PC-3 (cell line): ENCODE measurements around the gene E2F2. TPM values are rescaled to one million over a fixed set of nuclear protein-coding genes. Genes with fewer than 3 reads are reported as not detected.
A peak's percentile ranks its signal among the peaks of the same experiment; 100 is the strongest.

ENCODE experiments used
- ATAC-seq: fragments of 200-7000 bp; cut with Tn5 transposase; 2 replicates; pipeline ENCODE4 v1.9.1; 2020; ENCODE audit warnings: mild to moderate bottlenecking, moderate library complexity
- BruUV-seq: library from RNA; stranded (reverse); fragments of 400-500 nt; replicated peaks from 2 replicates; lab custom pipeline; 2021; lab: Mats Ljungman, UMichigan
- CTCF ChIA-PET: fragments of 300-600 bp; sonication (Branson Sonifier 250); formaldehyde crosslinking; loops from one replicate; lab custom pipeline; 2022; ENCODE audit warnings: antibody characterized with exemption; lab: Charles Lee
- POLR2A ChIA-PET: fragments of 300-600 bp; sonication (Branson Sonifier 250); formaldehyde crosslinking; loops from one replicate; lab custom pipeline; 2022; ENCODE audit warnings: antibody characterized with exemption; ENCODE audit not compliant: unreplicated experiment; lab: Charles Lee
- DNase-seq: peaks from one replicate; pipeline ENCODE4 v3.0.0-alpha.2; 2015
- H2AFZ ChIP-seq: fragments of 300-600 bp; sonication (generic); 2 replicates; pipeline ENCODE4 v1.6.0; 2016; ENCODE audit warnings: antibody characterized with exemption, low read length
- H3F3A ChIP-seq: fragments of 300-600 bp; sonication (generic); one replicate; pipeline ENCODE4 v1.6.0; 2017; ENCODE audit warnings: antibody characterized with exemption, low read length, control low read depth, mild to moderate bottlenecking; ENCODE audit not compliant: unreplicated experiment
- H3K27ac ChIP-seq: fragments of 300-600 bp; sonication (generic); 2 replicates; pipeline ENCODE4 v1.5.1; 2016; ENCODE audit warnings: mild to moderate bottlenecking, low read length
- H3K27me3 ChIP-seq: fragments of 300-600 bp; sonication (generic); 2 replicates; pipeline ENCODE4 v1.6.1; 2016; ENCODE audit warnings: low read length, mixed read lengths
- H3K36me3 ChIP-seq: fragments of 300-600 bp; sonication (generic); 2 replicates; pipeline ENCODE4 v1.6.1; 2016; ENCODE audit warnings: low read depth, mixed run types, low read length, mixed read lengths
- H3K4me1 ChIP-seq: fragments of 300-600 bp; sonication (generic); 2 replicates; pipeline ENCODE4 v1.5.1; 2016; ENCODE audit warnings: low read length; ENCODE audit not compliant: insufficient read depth
- H3K4me2 ChIP-seq: fragments of 300-600 bp; sonication (generic); 2 replicates; pipeline ENCODE4 v1.6.0; 2016; ENCODE audit warnings: low read length
- H3K4me3 ChIP-seq: fragments of 300-600 bp; sonication (generic); 2 replicates; pipeline ENCODE4 v1.5.1; 2016; ENCODE audit warnings: mild to moderate bottlenecking, low read length, mixed read lengths
- H3K79me2 ChIP-seq: fragments of 300-600 bp; sonication (generic); 2 replicates; pipeline ENCODE4 v1.6.1; 2017; ENCODE audit warnings: low read length, mixed read lengths
- H3K9ac ChIP-seq: fragments of 300-600 bp; sonication (generic); 2 replicates; pipeline ENCODE4 v1.6.0; 2016; ENCODE audit warnings: mild to moderate bottlenecking, low read length
- H3K9me2 ChIP-seq: fragments of 300-600 bp; sonication (generic); replicated peaks from 2 replicates; pipeline ENCODE4 v1.6.1; 2016; ENCODE audit warnings: mixed run types, low read length, mixed read lengths
- H3K9me3 ChIP-seq: fragments of 300-600 bp; sonication (generic); 2 replicates; pipeline ENCODE4 v1.6.1; 2016; ENCODE audit warnings: low read length, mixed read lengths
- H4K20me1 ChIP-seq: fragments of 300-600 bp; sonication (generic); 2 replicates; pipeline ENCODE4 v1.6.1; 2016; ENCODE audit warnings: low read length, mixed read lengths
- CTCF ChIP-seq: fragments of 300-600 bp; sonication (generic); conservative IDR thresholded peaks from 2 replicates; pipeline ENCODE4 v1.5.1; 2017; ENCODE audit warnings: antibody characterized with exemption, low read depth, mild to moderate bottlenecking, low read length
- EZH2 ChIP-seq: fragments of 300-600 bp; sonication (generic); IDR thresholded peaks from one replicate; pipeline ENCODE4 v1.6.1; 2017; ENCODE audit warnings: antibody characterized with exemption, mild to moderate bottlenecking, low read length; ENCODE audit not compliant: unreplicated experiment
- EZH2phosphoT487 ChIP-seq: fragments of 300-600 bp; sonication (generic); IDR thresholded peaks from 2 replicates; pipeline ENCODE4 v1.6.1; 2018; ENCODE audit warnings: mild to moderate bottlenecking, antibody characterized with exemption, low read length, borderline replicate concordance
- intact Hi-C: fragments of 100-400 bp; cut with micrococcal nuclease; formaldehyde crosslinking; loops from 2 replicates; pipeline ENCODE4 v1.9.0; 2023
- total RNA-seq: library from RNA; depleted of rRNA; stranded (reverse); fragments of >200 nt; gene quantifications from 2 replicates; pipeline ENCODE4 v1.2.3, GENCODE V29; 2014

The E2F2 gene
- total RNA-seq, 1 experiment from 2014 or later: 7.0 TPM

DNA sequence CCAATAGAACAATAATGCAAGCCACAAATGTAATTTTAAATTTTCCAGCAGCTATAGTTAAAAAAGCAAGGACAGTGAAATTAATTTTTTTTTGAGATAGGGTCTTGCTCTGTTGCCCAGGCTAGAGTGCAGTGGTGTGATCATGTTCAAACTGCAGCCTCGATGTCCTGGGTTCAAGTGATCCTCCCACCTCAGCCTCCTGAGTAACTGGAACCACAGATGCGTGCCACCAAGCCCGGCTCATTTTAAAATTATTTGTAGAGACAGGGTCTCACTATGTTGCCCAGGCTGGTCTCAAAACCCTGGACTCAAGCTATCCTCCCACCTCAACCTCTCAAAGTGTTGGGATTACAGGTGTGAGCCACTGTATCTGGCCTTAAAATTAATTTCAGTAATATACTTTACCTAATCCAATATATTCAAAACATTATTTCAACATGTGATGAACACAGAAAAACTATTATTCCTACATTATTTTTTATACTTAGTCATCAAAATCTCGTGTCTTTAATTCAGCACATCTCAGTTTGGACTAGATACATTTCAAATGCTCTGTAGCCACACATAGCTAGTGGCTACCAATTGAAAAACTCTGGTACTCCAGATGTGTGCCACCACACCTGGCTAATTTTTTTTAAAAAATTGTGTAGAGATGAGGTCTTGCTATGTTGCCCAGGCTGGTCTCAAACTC, 39.1 kb upstream of the E2F2 start:
- Histone ChIP-seq H4K20me1 (no peaks in the 10 kb centered on the region), H3K9me3 (no peaks in the 10 kb centered on the region), H3K27me3 (no peaks in the 10 kb centered on the region), H3K79me2 (no peaks in the 10 kb centered on the region), H3K9me2 (no peaks in the 10 kb centered on the region), H3K4me3 (no peak overlapping the region), H3F3A (no peaks in the 10 kb centered on the region), H3K36me3 (no peaks in the 10 kb centered on the region), H2AFZ (no peak overlapping the region), H3K27ac (no peak overlapping the region), H3K9ac (no peak overlapping the region), H3K4me2 (no peak overlapping the region), H3K4me1 (no peaks in the 10 kb centered on the region)
- ATAC-seq (no peak), DNase-seq (no peak)
- BruUV-seq: no TSS peak
- ChIA-PET POLR2A (no interaction called here), CTCF (interaction anchor here (0.5 kb wide), 1 partner anchor 8 kb away, joined by 5 read pairs; no protein-coding TSS in a partner anchor)
- TF ChIP-seq EZH2: no peak
- TF ChIP-seq CTCF: no peak
- TF ChIP-seq EZH2phosphoT487: no peak
- intact Hi-C loops: no loop called here

GRCh38 chr1:23568608-23569383, 37.8 kb upstream of the E2F2 start:
- ChIA-PET CTCF (no interaction called here), POLR2A (no interaction called here)
- no peak for DNase-seq
- ATAC-seq: no peak
- H4K20me1 ChIP-seq: no peaks in the 10 kb centered on the region
- 0 out of 2 replicates have a peak overlapping the region, but pooled peaks have one; percentile 38 for H2AFZ ChIP-seq
- H3K9ac ChIP-seq: no peak overlapping the region
- H3K4me2 ChIP-seq: no peak overlapping the region
- no peaks in the 10 kb centered on the region for H3K27me3 ChIP-seq
- no peaks in the 10 kb centered on the region for H3K4me1 ChIP-seq
- intact Hi-C loops: no loop called here
- no peak overlapping the region for H3K4me3 ChIP-seq
- no TSS peak for BruUV-seq
- H3K9me3 ChIP-seq: no peaks in the 10 kb centered on the region
- H3K9me2 ChIP-seq: no peaks in the 10 kb centered on the region
- no peaks in the 10 kb centered on the region for H3K36me3 ChIP-seq
- H3K27ac ChIP-seq: no peak overlapping the region
- H3F3A ChIP-seq: no peaks in the 10 kb centered on the region
- TF ChIP-seq EZH2 (no peak), EZH2phosphoT487 (no peak), CTCF (no peak)
- no peaks in the 10 kb centered on the region for H3K79me2 ChIP-seq
